RCC 7860 (cell line): ENCODE results near the gene LARP4B.
"Not testable (repeated sequence)": the region's sequence is repeated elsewhere in the genome, so short reads cannot be mapped to it uniquely, and the experiment has no call there.

Source experiments
- DNase-seq: peaks from one replicate; pipeline ENCODE4 v3.0.0-alpha.2; 2015; ENCODE audit warnings: low spot score
- FAIRE-seq: peaks from 2 replicates; lab custom pipeline; 2012; peaks lifted over from hg19 to GRCh38; lab: Jason Lieb, UNC

LARP4B gene

GRCh38 chr10:774661-775244 is 156.8 kb downstream of the LARP4B start:
- FAIRE-seq (no peak), DNase-seq (no peak)

- FAIRE-seq: no peak
- no peak for DNase-seq
These were observed 157.3 kb downstream of the LARP4B start for GRCh38 chr10:774223-774622.

- DNase-seq (no peak), FAIRE-seq (no peak)
These were observed 157.8 kb downstream of the LARP4B start for GRCh38 chr10:773562-774161.

GRCh38 chr10:772227-772637 is 159.3 kb downstream of the LARP4B start:
- no peak for FAIRE-seq
- no peak for DNase-seq

GRCh38 chr10:771647-772046 is 159.9 kb downstream of the LARP4B start:
- no peak for DNase-seq
- FAIRE-seq: no peak

GRCh38 chr10:770975-771374 is 160.5 kb downstream of the LARP4B start:
- no peak for FAIRE-seq
- no peak for DNase-seq

- not testable (repeated sequence) for DNase-seq, FAIRE-seq
These were observed 161.3 kb downstream of the LARP4B start for GRCh38 chr10:770048-770712.

GRCh38 chr10:767794-768193 is 163.7 kb downstream of the LARP4B start:
- DNase-seq (no peak), FAIRE-seq (no peak)

GRCh38 chr10:767211-767610 is 164.3 kb downstream of the LARP4B start:
- DNase-seq: no peak
- FAIRE-seq: no peak

- no peak for FAIRE-seq
These were observed 170.1 kb downstream of the LARP4B start for GRCh38 chr10:761376-761775.

GRCh38 chr10:760622-761021 is 170.9 kb downstream of the LARP4B start:
- DNase-seq (no peak), FAIRE-seq (no peak)

More at GRCh38 chr10:761376-761775, 170.1 kb downstream of the LARP4B start:
- no peak for DNase-seq

- FAIRE-seq: no peak
- no peak for DNase-seq
These were observed 171.5 kb downstream of the LARP4B start for GRCh38 chr10:759898-760477.
